GM18519 (cell line): ENCODE data around the gene LIG1.
"Not testable (repeated sequence)": the region's sequence is repeated elsewhere in the genome, so short reads cannot be mapped to it uniquely, and the experiment has no call there.

Experiments
- ATAC-seq: cut with Tn5 transposase; IDR thresholded peaks from one replicate; pipeline ENCODE4 v1.9.1; 2021; ENCODE audit warnings: mild to moderate bottlenecking, moderate library complexity; ENCODE audit not compliant: unreplicated experiment, low FRiP score

LIG1 gene

GRCh38 chr19:48088991-48089390, 81.2 kb downstream of the LIG1 start:
- ATAC-seq = not testable (repeated sequence)

GRCh38 chr19:48085904-48086864, 84.0 kb downstream of the LIG1 start:
- ATAC-seq = no peak

- ATAC-seq = no peak
Measured at GRCh38 chr19:48085076-48085475, 85.1 kb downstream of the LIG1 start.

- ATAC-seq = no peak
Measured at GRCh38 chr19:48081106-48081505, 89.0 kb downstream of the LIG1 start.

- ATAC-seq = not testable (repeated sequence)
Measured at GRCh38 chr19:48070177-48070769, 99.9 kb downstream of the LIG1 start.

- ATAC-seq = no peak
Measured at GRCh38 chr19:48069435-48069834, 100.7 kb downstream of the LIG1 start.
